ENCODE measurements around the gene USF2.
"Not testable (repeated sequence)": the region's sequence is repeated elsewhere in the genome, so short reads cannot be mapped to it uniquely, and the experiment has no call there.

Gene USF2

DNA sequence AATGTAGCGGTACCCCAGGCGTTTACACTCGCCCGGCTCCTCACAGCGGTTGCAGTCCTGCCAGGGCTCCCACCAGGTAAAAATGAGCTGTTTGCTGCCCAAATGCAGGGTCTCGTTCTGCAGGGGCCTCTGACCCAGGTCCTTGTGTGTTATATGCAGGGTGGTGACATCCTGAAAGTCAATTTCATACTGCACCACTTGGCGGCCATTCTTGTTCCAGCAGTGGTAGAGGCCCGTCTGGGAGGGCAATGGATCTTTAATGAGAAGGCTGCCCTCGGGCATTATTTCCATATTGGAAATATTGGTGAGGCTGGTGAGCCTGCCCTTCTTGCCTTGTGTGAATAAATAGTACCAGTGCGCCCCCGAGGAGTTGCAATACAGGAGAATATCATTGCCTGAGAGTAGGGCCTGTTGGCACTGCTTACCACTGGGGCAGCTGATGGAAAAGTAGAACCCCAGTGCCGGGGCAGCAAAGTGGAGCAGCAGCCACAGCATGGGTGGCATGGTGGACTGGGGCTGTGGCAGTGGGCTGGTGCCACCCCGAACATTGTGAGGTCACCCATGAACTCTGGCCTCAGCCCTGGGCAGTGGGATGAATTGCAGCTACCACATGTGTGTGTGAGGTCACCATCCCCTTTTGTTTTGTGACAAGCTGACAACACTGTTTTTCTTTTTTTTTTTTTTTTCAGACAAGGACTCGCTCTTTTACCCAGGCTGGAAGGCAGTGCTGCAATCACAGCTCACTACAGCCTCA is 40.4 kb upstream of the USF2 start, which contains the start of gene FAM187B:
FAM187B (minus strand) TSS at position 563 of the 754 bp plus-strand sequence; CDS start at position 504, 59 bp downstream.
- Histone ChIP-seq H3K36me3 (no peaks in the 10 kb centered on the region), H3K27ac (no peak within 1 kb of the TSS), H3K9me3 (ENCODE audit: severe bottlenecking) (peaks cover under 1% of the 10 kb centered on the region), H3K4me3 (ENCODE audit: low read depth, low read length) (no peak within 1 kb of the TSS), H3K27me3 (ENCODE audit: insufficient read depth, low read depth, severe bottlenecking) (no peaks in the 10 kb centered on the region)
- TF ChIP-seq, protein P1, sequence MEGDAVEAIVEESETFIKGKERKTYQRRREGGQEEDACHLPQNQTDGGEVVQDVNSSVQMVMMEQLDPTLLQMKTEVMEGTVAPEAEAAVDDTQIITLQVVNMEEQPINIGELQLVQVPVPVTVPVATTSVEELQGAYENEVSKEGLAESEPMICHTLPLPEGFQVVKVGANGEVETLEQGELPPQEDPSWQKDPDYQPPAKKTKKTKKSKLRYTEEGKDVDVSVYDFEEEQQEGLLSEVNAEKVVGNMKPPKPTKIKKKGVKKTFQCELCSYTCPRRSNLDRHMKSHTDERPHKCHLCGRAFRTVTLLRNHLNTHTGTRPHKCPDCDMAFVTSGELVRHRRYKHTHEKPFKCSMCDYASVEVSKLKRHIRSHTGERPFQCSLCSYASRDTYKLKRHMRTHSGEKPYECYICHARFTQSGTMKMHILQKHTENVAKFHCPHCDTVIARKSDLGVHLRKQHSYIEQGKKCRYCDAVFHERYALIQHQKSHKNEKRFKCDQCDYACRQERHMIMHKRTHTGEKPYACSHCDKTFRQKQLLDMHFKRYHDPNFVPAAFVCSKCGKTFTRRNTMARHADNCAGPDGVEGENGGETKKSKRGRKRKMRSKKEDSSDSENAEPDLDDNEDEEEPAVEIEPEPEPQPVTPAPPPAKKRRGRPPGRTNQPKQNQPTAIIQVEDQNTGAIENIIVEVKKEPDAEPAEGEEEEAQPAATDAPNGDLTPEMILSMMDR (IDR thresholded peaks at IDR 0.05; ENCODE audit: low read depth, low read length) = no peak
- no peak for DNase-seq

DNA sequence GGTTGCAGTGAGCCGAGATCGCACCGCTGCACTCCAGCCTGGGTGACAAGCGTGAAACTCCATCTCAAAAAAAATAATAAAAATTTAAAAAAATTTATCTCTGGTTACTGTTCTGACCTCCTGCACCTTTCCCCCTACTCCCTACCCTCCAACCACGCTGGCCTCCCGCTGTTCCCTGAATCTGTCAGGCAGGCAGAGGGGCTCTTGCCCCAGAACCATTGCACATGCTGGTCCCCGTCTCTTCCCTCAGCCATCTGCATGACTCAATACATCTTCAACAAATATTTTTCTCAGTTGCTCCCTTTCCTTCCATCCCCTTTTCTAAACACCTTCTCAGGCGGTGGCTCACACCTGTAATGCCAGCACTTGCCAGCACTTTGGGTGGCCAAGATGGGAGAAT is 39.2 kb upstream of the USF2 start:
- Histone ChIP-seq H3K4me3 (ENCODE audit: low read depth, low read length) (no peak overlapping the region), H3K27me3 (ENCODE audit: insufficient read depth, low read depth, severe bottlenecking) (no peaks in the 10 kb centered on the region), H3K9me3 (ENCODE audit: severe bottlenecking) (peaks cover 2% of the 10 kb centered on the region), H3K36me3 (no peaks in the 10 kb centered on the region), H3K27ac (no peak overlapping the region)
- no peak for DNase-seq
- TF ChIP-seq, protein P1 (IDR thresholded peaks at IDR 0.05; ENCODE audit: low read depth, low read length) = no peak

DNA sequence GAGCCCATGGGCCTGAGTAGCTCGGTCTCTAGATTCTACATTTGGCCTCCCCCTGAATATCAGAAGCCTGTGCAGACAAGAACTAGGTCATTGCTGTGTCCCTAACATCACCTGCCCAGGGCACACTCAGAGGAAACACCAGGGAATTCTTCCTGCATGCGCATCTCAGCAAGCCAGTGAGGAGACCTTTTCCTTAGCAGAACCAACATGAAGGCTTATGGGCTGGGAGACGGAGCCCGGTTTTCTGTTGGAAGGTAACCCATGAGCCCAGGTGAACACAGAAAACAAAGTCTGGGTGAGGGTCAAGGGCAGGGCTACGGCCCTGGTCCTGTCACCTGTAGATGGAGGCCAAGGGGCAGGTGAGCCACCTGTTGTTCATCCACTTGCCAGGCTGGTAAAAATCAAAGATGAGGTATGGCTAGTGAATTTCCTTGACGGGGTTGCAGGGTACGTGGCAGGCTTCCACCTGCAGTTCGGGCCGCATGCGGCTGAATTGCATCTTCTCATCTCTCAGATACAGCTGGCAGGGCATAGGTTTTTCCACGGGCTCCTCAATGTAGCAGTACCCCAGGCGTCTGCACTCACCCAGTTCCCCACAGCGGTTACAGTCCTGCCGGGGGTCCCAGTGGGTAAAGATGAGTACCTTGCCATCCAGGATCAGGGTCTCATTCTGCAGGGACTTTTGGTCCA is 36.7 kb upstream of the USF2 start:
- Histone ChIP-seq H3K36me3 (no peaks in the 10 kb centered on the region), H3K27ac (no peak overlapping the region), H3K4me3 (ENCODE audit: low read depth, low read length) (no peak overlapping the region), H3K9me3 (ENCODE audit: severe bottlenecking) (peaks cover 9% of the 10 kb centered on the region), H3K27me3 (ENCODE audit: insufficient read depth, low read depth, severe bottlenecking) (no peaks in the 10 kb centered on the region)
- DNase-seq = no peak
- TF ChIP-seq, protein P1 (IDR thresholded peaks at IDR 0.05; ENCODE audit: low read depth, low read length) = no peak

DNA sequence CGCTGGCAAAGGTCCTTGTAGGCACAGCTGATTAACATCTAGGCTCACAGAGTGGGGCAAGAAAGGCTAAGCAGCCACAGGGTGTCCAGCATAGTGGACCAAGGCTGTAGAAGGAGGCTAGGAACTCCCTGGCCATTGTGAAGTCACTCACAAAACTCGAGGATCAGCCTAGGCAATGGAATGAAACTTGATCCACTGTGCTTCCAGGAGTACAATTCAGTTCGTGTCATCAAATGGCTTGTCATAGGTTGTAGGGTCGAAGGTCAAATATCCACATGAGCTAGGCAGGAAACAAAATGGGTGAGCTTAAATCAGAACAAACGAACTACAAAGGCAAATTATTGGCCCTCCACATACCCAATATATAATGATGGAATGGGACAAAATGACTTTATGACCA is 35.9 kb upstream of the USF2 start:
- TF ChIP-seq, protein P1 (IDR thresholded peaks at IDR 0.05; ENCODE audit: low read depth, low read length) = no peak
- no peak overlapping the region for H3K27ac ChIP-seq
- DNase-seq = no peak

DNA sequence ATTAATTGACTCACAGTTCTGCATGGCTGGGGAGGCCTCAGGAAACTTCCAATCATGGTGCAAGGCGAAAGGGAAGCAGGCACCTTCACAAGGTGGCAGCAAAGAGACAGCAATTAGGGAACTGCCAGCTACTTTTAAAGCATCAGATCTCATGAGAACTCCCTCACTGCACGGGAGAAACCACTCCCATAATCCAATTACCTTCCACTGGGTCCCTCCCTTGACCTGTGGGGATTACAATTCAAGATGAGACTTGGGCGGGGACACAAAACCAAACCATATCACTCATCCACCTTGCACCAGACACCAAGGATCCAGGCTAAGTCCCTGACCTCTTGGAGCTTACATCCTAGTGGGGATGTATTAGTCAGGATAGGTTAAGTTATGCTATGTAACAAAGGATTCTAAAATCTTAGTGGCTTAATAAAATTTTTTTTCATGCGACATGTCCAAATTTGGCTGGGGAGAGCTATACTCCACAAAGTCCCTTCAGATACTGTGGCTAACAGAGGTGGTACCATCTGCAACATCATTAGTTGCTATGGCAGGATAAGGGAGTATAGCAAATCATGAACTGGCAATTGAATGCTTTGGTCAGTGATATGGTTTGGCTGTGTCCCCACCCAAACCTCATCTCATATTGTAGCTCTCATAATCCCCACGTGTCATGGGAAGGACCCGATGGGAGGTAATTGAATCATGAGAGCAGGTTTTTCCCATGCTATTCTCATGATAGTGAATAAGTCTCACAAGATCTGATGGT is 31.9 kb upstream of the USF2 start:
- Histone ChIP-seq H3K9me3 (ENCODE audit: severe bottlenecking) (peaks cover 13% of the 10 kb centered on the region), H3K4me3 (ENCODE audit: low read depth, low read length) (no peak overlapping the region), H3K36me3 (no peaks in the 10 kb centered on the region), H3K27ac (no peak overlapping the region), H3K27me3 (ENCODE audit: insufficient read depth, low read depth, severe bottlenecking) (no peaks in the 10 kb centered on the region)
- TF ChIP-seq, protein P1 (IDR thresholded peaks at IDR 0.05; ENCODE audit: low read depth, low read length) = peak; percentile 25; the same call in 1 of the 2 replicates
- peak; percentile 20 for DNase-seq

More for the DNA sequence above, 35.9 kb upstream of the USF2 start:
- no peaks in the 10 kb centered on the region for H3K36me3 ChIP-seq
- H3K27me3 ChIP-seq (ENCODE audit: insufficient read depth, low read depth, severe bottlenecking) = no peaks in the 10 kb centered on the region
- peaks cover 9% of the 10 kb centered on the region for H3K9me3 ChIP-seq (ENCODE audit: severe bottlenecking)
- H3K4me3 ChIP-seq (ENCODE audit: low read depth, low read length) = no peak overlapping the region

DNA sequence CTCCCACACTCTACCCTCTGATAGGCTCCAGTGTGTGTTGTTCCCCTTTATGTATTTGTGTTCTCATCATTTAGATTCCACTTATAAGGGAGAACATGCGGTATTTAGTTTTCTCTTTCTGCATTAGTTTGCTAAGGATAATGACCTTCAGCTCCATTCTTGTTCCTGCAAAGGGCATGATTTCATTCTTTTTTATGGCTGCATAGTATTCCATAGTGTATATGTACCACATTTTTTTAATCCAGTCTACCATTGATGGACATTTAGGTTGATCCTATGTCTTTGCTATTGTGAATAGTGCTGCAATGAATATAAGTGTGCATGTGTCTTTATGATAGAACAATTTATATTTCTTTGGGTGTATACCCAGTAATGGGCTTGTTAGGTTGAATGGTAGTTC is 29.2 kb upstream of the USF2 start:
- H3K4me3 ChIP-seq (ENCODE audit: low read depth, low read length); H3K27ac ChIP-seq; H3K36me3 ChIP-seq; H3K27me3 ChIP-seq (ENCODE audit: insufficient read depth, low read depth, severe bottlenecking); DNase-seq: not testable (repeated sequence)
- H3K9me3 ChIP-seq (ENCODE audit: severe bottlenecking) = peaks cover 11% of the 10 kb centered on the region
